Measurements from ENCODE around the gene RNF208. TPM values are rescaled to one million over a fixed set of nuclear protein-coding genes. Genes with fewer than 3 reads are reported as not detected.

The RNF208 gene
- total RNA-seq, 1 donor from 2014 or later: 6.7 TPM

GRCh38 chr9:137214620-137215019 lies 7.4 kb downstream of the RNF208 start:
- no peak for ATAC-seq
- no peaks in the 10 kb centered on the region for H3K36me3 ChIP-seq
- intact Hi-C loops (cut with DNase I): no loop called here

GRCh38 chr9:137213160-137214060 lies 8.6 kb downstream of the RNF208 start:
- Histone ChIP-seq H3K27me3 (no peaks in the 10 kb centered on the region), H3K4me1 (no peaks in the 10 kb centered on the region), H3K36me3 (no peaks in the 10 kb centered on the region), H3K9me3 (no peaks in the 10 kb centered on the region), H3K27ac (no peak overlapping the region), H3K4me3 (no peak overlapping the region)
- intact Hi-C loops (cut with DNase I): no loop called here
- TF ChIP-seq CTCF (IDR thresholded peaks at IDR 0.05): no peak
- DNase-seq (no peak), ATAC-seq (no peak)

More at GRCh38 chr9:137214620-137215019, 7.4 kb downstream of the RNF208 start:
- H3K4me3 ChIP-seq: no peak overlapping the region
- no peak overlapping the region for H3K27ac ChIP-seq
- H3K9me3 ChIP-seq: no peaks in the 10 kb centered on the region
- DNase-seq: no peak
- no peaks in the 10 kb centered on the region for H3K27me3 ChIP-seq
- no peaks in the 10 kb centered on the region for H3K4me1 ChIP-seq
- TF ChIP-seq CTCF (IDR thresholded peaks at IDR 0.05): no peak

- no peak overlapping the region for H3K4me3 ChIP-seq
- no peaks in the 10 kb centered on the region for H3K27me3 ChIP-seq
- DNase-seq (no peak), ATAC-seq (no peak)
- no peaks in the 10 kb centered on the region for H3K9me3 ChIP-seq
- no peak overlapping the region for H3K27ac ChIP-seq
- H3K36me3 ChIP-seq: no peaks in the 10 kb centered on the region
- no peaks in the 10 kb centered on the region for H3K4me1 ChIP-seq
- intact Hi-C loops (cut with DNase I): no loop called here
- no peak for TF ChIP-seq CTCF (IDR thresholded peaks at IDR 0.05)
Observed at GRCh38 chr9:137212520-137212919, 9.5 kb downstream of the RNF208 start.

GRCh38 chr9:137211532-137211931 lies 10.5 kb downstream of the RNF208 start:
- no peak overlapping the region for H3K4me3 ChIP-seq
- no peak for ATAC-seq
- TF ChIP-seq CTCF (IDR thresholded peaks at IDR 0.05): no peak
- DNase-seq: no peak
- peaks cover 5% of the 10 kb centered on the region for H3K4me1 ChIP-seq
- intact Hi-C loops (cut with DNase I): no loop called here
- H3K9me3 ChIP-seq: no peaks in the 10 kb centered on the region
- no peaks in the 10 kb centered on the region for H3K27me3 ChIP-seq
- no peak overlapping the region for H3K27ac ChIP-seq
- no peaks in the 10 kb centered on the region for H3K36me3 ChIP-seq

- DNase-seq (no peak), ATAC-seq (no peak)
- intact Hi-C loops (cut with DNase I): no loop called here
- TF ChIP-seq CTCF (IDR thresholded peaks at IDR 0.05): no peak
- Histone ChIP-seq H3K4me1 (peaks cover 35% of the 10 kb centered on the region), H3K4me3 (peak overlapping the region; percentile 83), H3K36me3 (no peaks in the 10 kb centered on the region), H3K27me3 (no peaks in the 10 kb centered on the region), H3K9me3 (no peaks in the 10 kb centered on the region), H3K27ac (no peak overlapping the region)
Observed at GRCh38 chr9:137206602-137207001, 15.4 kb downstream of the RNF208 start.

Data from upper lobe of right lung (tissue), 1 donor.